NCI-H2227 (cell line): ENCODE measurements around the gene GNPTAB.

ENCODE experiments used
- DNase-seq: peaks from one replicate; lab custom pipeline; 2025; ENCODE audit not compliant: unreplicated experiment; lab: John Stamatoyannopoulos, UW

The GNPTAB gene

GRCh38 chr12:101775816-101776215 is 54.9 kb downstream of the GNPTAB start:
- no peak for DNase-seq

GRCh38 chr12:101773650-101774162 is 57.1 kb downstream of the GNPTAB start:
- DNase-seq, result peak; percentile 57

DNA sequence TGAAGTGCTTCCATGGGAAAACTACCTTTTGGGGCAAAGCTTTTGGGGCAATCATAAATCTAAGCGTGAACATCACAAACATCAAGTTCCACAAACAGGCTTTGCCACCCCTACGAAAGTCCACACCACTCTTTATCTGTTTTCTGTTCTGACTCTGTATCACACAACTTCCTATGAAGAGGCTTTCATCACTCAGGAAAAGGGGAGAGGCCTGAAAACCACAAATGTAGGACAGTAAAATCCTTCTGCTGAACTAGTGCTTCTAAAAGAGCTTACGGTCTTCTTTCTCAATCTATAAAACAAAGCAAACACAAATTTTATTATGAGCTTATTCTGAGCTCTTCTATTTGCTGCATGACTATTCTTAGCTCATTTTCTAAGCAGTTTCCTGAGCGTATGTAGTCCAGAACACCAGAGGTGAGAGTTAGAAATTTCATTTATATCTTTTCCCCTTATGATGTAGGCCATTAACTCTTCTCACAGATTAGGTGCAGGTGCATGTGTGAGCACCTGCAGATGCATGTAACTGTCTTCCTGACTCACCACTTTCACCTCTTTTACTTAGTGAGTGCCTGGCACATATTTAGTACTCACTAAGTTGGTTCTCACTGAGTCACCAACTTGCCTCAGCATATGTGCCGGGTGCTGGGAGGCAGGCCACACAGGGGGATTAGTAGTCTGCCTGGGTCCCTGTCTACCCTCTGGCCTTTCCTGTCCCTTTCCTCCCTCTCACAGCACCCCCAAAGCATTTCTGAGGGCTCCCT is 58.6 kb downstream of the GNPTAB start:
- no peak for DNase-seq

DNA sequence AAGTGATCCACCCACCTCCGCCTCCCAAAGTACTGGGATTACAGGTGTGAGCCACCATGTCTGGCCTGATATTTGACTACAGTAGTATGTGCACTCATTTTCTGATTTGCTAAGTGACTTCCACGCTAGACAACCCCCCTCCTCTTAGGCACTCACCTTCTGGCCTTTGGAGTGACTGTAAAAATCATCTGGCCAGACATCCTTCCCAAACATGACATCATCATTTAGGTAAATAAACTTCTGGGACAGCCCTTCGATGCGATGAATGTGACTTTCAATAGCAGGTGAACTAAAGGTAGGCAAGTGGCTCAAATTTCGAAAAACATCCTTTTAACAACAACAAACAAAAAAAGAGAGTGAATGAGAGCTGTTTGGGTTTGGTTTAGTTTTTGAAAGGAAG is 60.9 kb downstream of the GNPTAB start:
- no peak for DNase-seq

- no peak for DNase-seq
Observed at GRCh38 chr12:101768781-101769180, 62.0 kb downstream of the GNPTAB start.

GRCh38 chr12:101767537-101767936 is 63.2 kb downstream of the GNPTAB start:
- DNase-seq, result no peak

GRCh38 chr12:101764051-101764792 is 66.5 kb downstream of the GNPTAB start:
- no peak for DNase-seq

- DNase-seq, result no peak
Observed at GRCh38 chr12:101763246-101763931, 67.4 kb downstream of the GNPTAB start.

DNA sequence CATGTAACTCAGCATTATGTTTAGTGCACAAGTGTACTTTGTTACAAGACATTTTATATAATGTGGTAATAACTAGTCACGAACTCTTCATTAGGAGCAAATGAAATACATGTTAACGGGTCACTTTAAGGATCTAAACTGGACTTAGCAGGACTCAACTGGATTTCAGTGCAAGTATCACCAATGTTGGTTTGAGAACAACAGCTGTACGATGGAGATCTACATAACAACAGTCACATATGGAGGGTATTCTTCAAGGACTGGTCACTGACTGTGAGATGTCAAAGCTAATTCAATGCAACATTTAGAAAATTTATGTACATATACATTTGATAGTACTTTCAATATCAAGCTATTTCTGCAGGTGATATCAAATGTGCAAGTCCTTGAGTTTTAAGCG is 69.0 kb downstream of the GNPTAB start:
- no peak for DNase-seq

GRCh38 chr12:101761350-101761749 is 69.4 kb downstream of the GNPTAB start:
- no peak for DNase-seq

DNA sequence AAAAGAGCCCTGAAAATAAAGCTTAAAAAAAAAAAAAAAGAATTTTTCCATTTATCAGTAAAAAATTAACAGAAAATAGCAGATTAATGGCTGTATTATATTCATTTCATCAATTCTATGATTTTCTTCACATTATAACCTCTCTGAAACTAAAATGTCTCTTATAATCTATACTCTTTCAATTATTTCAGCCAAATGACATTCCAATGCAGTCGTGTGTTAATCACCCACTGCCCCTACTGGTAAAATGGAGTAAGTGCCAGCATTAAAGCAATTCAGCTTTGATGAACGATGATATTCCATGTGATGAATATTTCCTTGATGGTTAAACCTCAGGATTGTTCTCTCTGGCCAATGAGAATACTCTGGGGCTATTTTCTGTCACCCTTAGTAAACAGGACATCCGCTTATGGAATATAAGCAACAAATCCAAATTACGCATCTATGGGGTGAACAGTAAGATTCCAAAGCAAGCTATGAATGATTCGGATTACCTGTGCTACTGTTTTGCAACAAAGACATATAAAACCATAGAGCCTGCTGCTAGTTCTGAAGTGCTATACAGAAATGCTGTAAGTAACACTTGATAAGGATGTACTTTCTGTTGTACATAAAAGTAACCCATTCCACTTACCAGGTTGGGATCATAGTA is 71.2 kb downstream of the GNPTAB start:
- peak; percentile 25 for DNase-seq

GRCh38 chr12:101750152-101750551 is 80.6 kb downstream of the GNPTAB start:
- DNase-seq, result no peak

- DNase-seq, result no peak
Observed at GRCh38 chr12:101749657-101750056, 81.1 kb downstream of the GNPTAB start.

DNA sequence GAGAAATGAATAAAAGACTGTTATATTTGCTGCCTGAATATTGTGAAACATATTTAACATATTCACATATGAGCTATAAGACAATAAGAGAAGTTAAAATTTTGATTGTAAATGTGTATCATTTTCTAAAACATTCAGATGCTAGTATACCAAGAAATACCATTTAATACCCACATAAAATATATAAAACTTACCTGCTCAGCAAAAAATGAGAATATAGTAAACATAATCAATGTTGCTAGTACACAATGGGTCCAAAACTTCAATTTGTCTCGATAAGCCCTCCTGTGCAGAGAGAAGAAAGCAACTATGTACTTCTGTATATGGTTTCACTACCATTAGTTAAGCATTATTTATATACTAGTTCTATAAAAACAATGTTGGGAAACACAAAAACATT is 81.9 kb downstream of the GNPTAB start:
- no peak for DNase-seq

DNA sequence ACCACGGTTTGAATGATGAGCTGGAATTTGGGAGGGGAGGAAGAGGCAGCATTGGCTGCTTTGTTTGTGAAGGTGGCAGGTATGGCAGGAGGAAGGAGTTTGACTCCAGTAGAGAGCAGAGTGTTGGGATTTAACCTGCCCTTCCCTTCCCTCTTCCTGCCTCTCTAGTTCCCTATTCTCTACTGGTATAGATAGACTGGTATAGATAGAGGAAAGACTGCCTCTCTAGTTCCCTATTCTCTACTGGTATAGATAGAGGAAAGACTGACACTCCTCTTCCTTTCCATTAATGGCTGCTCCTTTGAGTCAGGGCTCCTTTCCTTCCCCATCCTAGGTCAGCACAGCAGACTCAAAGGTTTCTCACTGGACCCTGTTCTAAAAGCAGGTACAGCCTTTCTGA is 83.1 kb downstream of the GNPTAB start:
- no peak for DNase-seq

- no peak for DNase-seq
Observed at GRCh38 chr12:101746661-101747060, 84.1 kb downstream of the GNPTAB start.

DNA sequence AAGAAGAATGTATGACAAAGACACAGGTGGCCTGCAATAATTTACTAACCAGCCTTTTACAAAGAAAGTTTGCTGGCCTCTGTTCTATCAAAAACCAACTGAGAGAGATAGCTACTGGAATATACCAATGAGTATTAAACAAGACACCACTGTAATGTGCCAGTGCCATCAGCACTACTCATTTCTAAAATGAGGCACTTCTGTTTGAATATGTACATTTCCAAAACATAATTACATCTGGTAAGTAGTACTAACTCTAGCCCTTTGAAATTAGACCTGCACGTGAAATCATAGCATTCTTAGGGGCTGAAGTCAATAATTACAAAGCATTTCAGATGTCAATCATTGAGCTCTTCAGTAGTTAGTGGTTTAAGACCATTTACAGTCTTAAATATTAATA is 84.6 kb downstream of the GNPTAB start:
- DNase-seq, result no peak

GRCh38 chr12:101745481-101745880 is 85.3 kb downstream of the GNPTAB start:
- no peak for DNase-seq

DNA sequence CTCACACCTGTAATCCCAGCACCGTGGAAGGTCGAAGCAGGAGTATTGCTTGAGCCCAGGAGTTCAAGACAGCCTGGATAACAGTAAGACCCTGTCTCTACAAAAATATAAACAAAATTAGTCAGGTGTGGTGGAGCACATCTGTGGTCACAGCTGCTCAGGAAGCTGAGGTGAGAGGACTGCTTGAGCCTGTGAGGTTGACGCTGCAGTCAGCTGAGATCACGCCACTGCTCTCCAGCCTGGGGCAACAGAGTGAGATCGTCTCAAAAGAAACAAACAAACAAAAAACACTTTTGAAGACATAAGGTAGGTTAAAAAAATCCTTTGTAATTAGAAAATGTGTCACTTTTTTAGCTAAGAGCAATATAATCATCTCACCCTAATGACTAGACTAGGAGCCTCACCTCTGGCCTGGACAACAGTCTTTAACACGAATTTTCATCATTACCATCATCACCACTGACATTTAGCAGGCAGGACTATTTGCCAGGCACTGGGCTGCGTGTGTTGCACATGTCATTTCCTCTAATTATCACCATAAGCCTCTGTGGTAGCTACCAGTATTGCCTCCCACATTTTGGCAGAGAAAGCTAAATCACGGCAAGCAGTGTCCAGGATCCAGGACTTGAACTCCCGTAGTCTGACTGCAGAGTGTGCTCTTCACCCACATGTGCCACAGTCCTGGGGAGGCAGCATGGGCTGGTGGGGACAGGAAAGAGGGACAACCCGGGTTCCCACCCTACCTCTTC is 86.9 kb downstream of the GNPTAB start:
- DNase-seq, result no peak

DNA sequence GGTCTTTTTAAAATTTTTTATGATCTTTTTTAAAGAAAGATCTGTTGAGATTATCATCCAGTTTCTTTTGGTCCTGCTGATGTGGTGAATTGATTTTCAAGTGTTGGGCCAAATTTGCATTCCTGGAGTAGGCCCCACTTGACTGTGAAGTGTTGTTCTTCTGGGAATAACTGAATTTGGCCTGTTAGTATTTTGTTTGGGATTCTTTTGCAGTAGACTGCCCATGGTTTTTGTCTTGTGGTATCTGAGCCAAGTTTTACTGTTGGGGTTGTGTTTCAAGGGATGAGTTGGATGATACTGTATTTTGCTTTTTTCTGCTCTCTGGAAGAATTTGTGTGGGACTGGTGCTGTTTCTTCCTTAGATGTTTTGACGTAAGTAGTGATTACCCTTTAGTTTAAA is 87.5 kb downstream of the GNPTAB start:
- no peak for DNase-seq

DNA sequence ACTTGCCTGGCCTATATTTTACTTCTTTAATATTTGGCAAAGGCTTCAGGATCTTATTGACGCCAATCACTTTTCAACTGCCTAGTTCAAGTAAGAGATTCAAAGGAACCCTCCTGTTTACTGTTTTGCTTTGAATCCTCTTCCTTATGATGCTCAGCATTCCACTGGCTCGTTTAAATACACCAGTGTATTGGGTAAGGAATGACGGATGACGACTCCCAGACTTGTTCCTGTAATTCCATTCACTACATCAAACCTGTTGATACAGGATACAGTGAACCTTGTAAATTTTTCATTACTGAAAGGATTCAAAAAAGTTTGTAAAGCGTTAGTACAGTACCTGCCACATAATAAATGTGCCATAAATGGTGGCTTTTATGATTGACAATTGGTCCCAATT is 89.8 kb downstream of the GNPTAB start:
- no peak for DNase-seq
